GM12878 (cell line): ENCODE measurements around the gene NARF. TPM values are rescaled to one million over a fixed set of nuclear protein-coding genes. Genes with fewer than 3 reads are reported as not detected.

Source experiments
- ATAC-seq: fragments of 200-7000 bp; cut with Tn5 transposase; 3 replicates; pipeline ENCODE4 v1.9.1; 2020; ENCODE audit warnings: mild to moderate bottlenecking, moderate library complexity
- BruUV-seq: library from RNA; stranded (reverse); fragments of 400-500 nt; replicated peaks from 2 replicates; lab custom pipeline; 2021; lab: Mats Ljungman, UMichigan
- CTCF ChIA-PET: fragments of 300-600 bp; sonication (Branson Sonifier 250); formaldehyde crosslinking; extraction: SDS; loops from one replicate; lab custom pipeline; 2021; ENCODE audit warnings: inconsistent platforms; lab: Yijun Ruan, JAX
- POLR2A ChIA-PET: fragments of 350-600 bp; formaldehyde crosslinking; extraction: SDS; loops from one replicate; lab custom pipeline; 2021; ENCODE audit warnings: inconsistent platforms; lab: Charles Lee
- RAD21 ChIA-PET: fragments of 300-600 bp; sonication (Branson Sonifier 250); formaldehyde crosslinking; loops from one replicate; lab custom pipeline; 2023; ENCODE audit warnings: antibody characterized with exemption; ENCODE audit not compliant: unreplicated experiment; lab: Charles Lee
- SMC1A ChIA-PET: fragments of 300-600 bp; sonication (Branson Sonifier 250); formaldehyde crosslinking; loops from one replicate; lab custom pipeline; 2023; ENCODE audit not compliant: unreplicated experiment, uncharacterized antibody; lab: Charles Lee
- DNase-seq: peaks from one replicate; pipeline ENCODE4 v3.0.0-alpha.2; 2011; ENCODE audit warnings: low read depth, low spot score
- FAIRE-seq: peaks from 3 replicates; lab custom pipeline; 2011; peaks lifted over from hg19 to GRCh38; lab: Jason Lieb, UNC
- H2AFZ ChIP-seq: 2 replicates; pipeline ENCODE4 v1.6.0; 2011; ENCODE audit warnings: low read depth, low read length, control low read depth; ENCODE audit not compliant: control insufficient read depth
- H3K27ac ChIP-seq: 2 replicates; pipeline ENCODE4 v1.5.1; 2011; ENCODE audit warnings: control low read depth; ENCODE audit not compliant: control insufficient read depth, insufficient read depth
- H3K27me3 ChIP-seq, 2 experiments: replicated peaks in 1 of 2; 2 replicates each; pipeline versions ENCODE4 v1.6.0 to v1.6.1; 2011; ENCODE audit warnings: low read length in 1 of 2; ENCODE audit not compliant: control insufficient read depth in 2 of 2, insufficient read depth in 2 of 2
- H3K36me3 ChIP-seq, 2 experiments: 2 replicates each; pipeline ENCODE4 v1.5.1; 2011; ENCODE audit warnings: low read length in 1 of 2; ENCODE audit not compliant: control insufficient read depth in 2 of 2, insufficient read depth in 2 of 2
- H3K4me1 ChIP-seq: 2 replicates; pipeline ENCODE4 v1.6.1; 2011; ENCODE audit warnings: mild to moderate bottlenecking, low read length, moderate library complexity, mixed read lengths; ENCODE audit not compliant: control insufficient read depth, insufficient read depth
- H3K4me2 ChIP-seq: 2 replicates; pipeline ENCODE4 v1.6.0; 2011; ENCODE audit warnings: control low read depth; ENCODE audit not compliant: control insufficient read depth, insufficient read depth
- H3K4me3 ChIP-seq: fragments of 200-600 bp; sonication (generic); 2 replicates; pipeline ENCODE4 v1.5.1; 2016
- H3K79me2 ChIP-seq: 2 replicates; pipeline ENCODE4 v1.6.0; 2011; ENCODE audit warnings: low read length; ENCODE audit not compliant: control insufficient read depth, insufficient read depth
- H3K9ac ChIP-seq: 2 replicates; pipeline ENCODE4 v1.8.0; 2011; ENCODE audit warnings: low read length, control low read depth, mixed read lengths; ENCODE audit not compliant: control insufficient read depth, insufficient read depth
- H3K9me3 ChIP-seq: replicated peaks from 3 replicates; pipeline ENCODE4 v1.5.1; 2011; ENCODE audit warnings: mild to moderate bottlenecking, low read length; ENCODE audit not compliant: control insufficient read depth, insufficient read depth
- H4K20me1 ChIP-seq: 2 replicates; pipeline ENCODE4 v1.6.0; 2011; ENCODE audit not compliant: control insufficient read depth, insufficient read depth
- CREB1 ChIP-seq: IDR thresholded peaks from 2 replicates; pipeline ENCODE4 v1.6.1; 2012; ENCODE audit warnings: low read depth, mild to moderate bottlenecking, inconsistent platforms
- IKZF2 ChIP-seq, 2 experiments: fragments of 450-650 bp; IDR thresholded peaks; 2 replicates each; pipeline ENCODE4 v1.6.1; 2017; ENCODE audit warnings: mild to moderate bottlenecking in 2 of 2, moderate library complexity in 2 of 2
- KAT2A ChIP-seq: conservative IDR thresholded peaks from 2 replicates; pipeline ENCODE4 v1.6.1; 2011; ENCODE audit warnings: low read depth, low read length; ENCODE audit not compliant: control insufficient read depth
- MTA2 ChIP-seq: fragments of 450-650 bp; IDR thresholded peaks from 2 replicates; pipeline ENCODE4 v1.6.1; 2016; ENCODE audit warnings: low read depth, mild to moderate bottlenecking, moderate library complexity
- MXI1 ChIP-seq: fragments of 150-350 bp; IDR thresholded peaks from 2 replicates; pipeline ENCODE4 v1.6.1; 2011; ENCODE audit warnings: low read depth, mild to moderate bottlenecking, inconsistent platforms, low read length, improper control_type of control experiment
- NFXL1 ChIP-seq: fragments of 450-650 bp; IDR thresholded peaks from 2 replicates; pipeline ENCODE4 v1.6.1; 2017; ENCODE audit warnings: antibody characterized with exemption, mild to moderate bottlenecking, borderline replicate concordance
- POU2F2 ChIP-seq: IDR thresholded peaks from 3 replicates; pipeline ENCODE4 v1.6.1; 2011; ENCODE audit warnings: low read depth, mild to moderate bottlenecking, low read length, borderline replicate concordance
- RELA ChIP-seq: fragments of 450-650 bp; IDR thresholded peaks from 2 replicates; pipeline ENCODE4 v1.8.0; 2014; ENCODE audit warnings: borderline replicate concordance; ENCODE audit not compliant: partially characterized antibody
- SMAD5 ChIP-seq: IDR thresholded peaks from 2 replicates; pipeline ENCODE4 v1.6.1; 2016; ENCODE audit warnings: antibody characterized with exemption, low read depth
- SP1 ChIP-seq: IDR thresholded peaks from one replicate; pipeline ENCODE4 v1.6.1; 2011; ENCODE audit warnings: low read depth, low read length
- SPI1 ChIP-seq: IDR thresholded peaks from 2 replicates; pipeline ENCODE4 v1.6.1; 2011; ENCODE audit warnings: low read depth, mild to moderate bottlenecking, low read length, moderate library complexity, borderline replicate concordance; ENCODE audit not compliant: insufficient read depth
- SUPT20H ChIP-seq: IDR thresholded peaks from 2 replicates; pipeline ENCODE4 v1.6.1; 2011; ENCODE audit warnings: low read depth, mild to moderate bottlenecking, low read length, moderate library complexity, borderline replicate concordance; ENCODE audit not compliant: control insufficient read depth
- WGBS: methylation state at CpG from one replicate; pipeline ENCODE4 v1.1.6; 2016; ENCODE audit warnings: low lambda C conversion rate; ENCODE audit not compliant: insufficient replicate concordance, insufficient coverage; ENCODE audit errors: missing lambda C conversion rate; 5-methylcytosine and 5-hydroxymethylcytosine counted together
- in situ Hi-C: fragments of 300-500 bp; cut with MboI; formaldehyde crosslinking; loops from 9 replicates; pipeline ENCODE4 v1.14.3; 2018; ENCODE audit warnings: mixed read lengths
- intact Hi-C: fragments of 100-400 bp; cut with micrococcal nuclease; formaldehyde crosslinking; loops from one replicate; pipeline ENCODE4 v1.14.2; 2022; ENCODE audit not compliant: unreplicated experiment
- polyA plus RNA-seq, 11 experiments: library from polyadenylated mRNA; depleted of rRNA in 4 of 11; unstranded in 6 of 11; stranded (reverse) in 5 of 11; fragments of >200 nt; fragmentation: Nextera tagmentation in 4 of 11; fragmentation: Illumina TruSeq in 1 of 11; extraction: Ambion mirVana in 4 of 11; extraction: Trizol in 1 of 11; gene quantifications; 1 replicate in 1 of 11; 2 replicates in 10 of 11; pipeline versions ENCODE4 v1.2.1 to v1.2.3, GENCODE V29; 2011 to 2016; ENCODE audit warnings: inconsistent platforms in 2 of 11, missing spikeins in 2 of 11, low read depth in 1 of 11
- total RNA-seq, 4 experiments: library from RNA; depleted of rRNA in 3 of 4; stranded (reverse); fragments of >200 nt in 3 of 4; fragmentation: Illumina TruSeq in 1 of 4; extraction: Trizol in 1 of 4; gene quantifications; 2 replicates each; pipeline versions ENCODE4 v1.2.1 to v1.2.3, GENCODE V29; 2013 to 2021
- TF ChIP-seq, protein P1 (sequence below): fragments of 450-650 bp; IDR thresholded peaks from 2 replicates; pipeline ENCODE4 v1.6.1; 2017; ENCODE audit warnings: low read depth, mild to moderate bottlenecking, moderate library complexity
- TF ChIP-seq, protein P2 (sequence below): fragments of 450-650 bp; IDR thresholded peaks from 2 replicates; pipeline ENCODE4 v1.6.1; 2017; ENCODE audit warnings: mild to moderate bottlenecking

The NARF gene
- total and polyA plus RNA-seq, 10 of the 15 experiments (the other 5 are each of a cell fraction or from before 2014, with no cell fraction given) = 16.7 to 126 (median 47.5) TPM

DNA sequence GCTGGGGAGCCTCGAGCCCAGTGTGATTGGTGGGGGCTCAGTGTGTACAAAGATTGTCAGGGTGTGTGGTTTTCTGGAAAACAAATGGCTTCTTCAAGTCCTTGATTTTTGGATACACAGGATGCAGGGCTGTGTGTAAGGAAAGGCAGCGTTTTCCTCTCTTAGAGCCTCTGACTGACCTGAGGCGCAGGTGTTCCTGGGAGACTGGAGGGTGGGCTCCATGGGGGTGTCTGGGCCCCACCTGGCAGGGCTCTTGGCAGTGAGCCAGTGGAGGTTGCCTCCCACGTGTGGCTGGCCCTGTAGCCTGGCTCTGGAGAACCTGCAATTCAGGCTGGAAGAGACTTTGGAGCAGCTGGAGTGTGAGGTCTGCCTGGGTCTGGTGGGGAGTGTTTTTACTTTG is 66.0 kb downstream of the NARF start:
- Histone ChIP-seq H3K4me2 (peak overlapping the region; percentile 26), H4K20me1 (peaks cover 10% of the 10 kb centered on the region), H3K79me2 (peaks cover 82% of the 10 kb centered on the region), H2AFZ (no peak overlapping the region), H3K9ac (peak overlapping the region; percentile 14; the same call in 1 of the 2 replicates), H3K27me3 (no peaks in the 10 kb centered on the region), H3K4me3 (no peak overlapping the region), H3K4me1 (peaks cover 11% of the 10 kb centered on the region), H3K36me3 (peaks cover 0 to 12% of the 10 kb centered on the region in 2 experiments; a peak in 2 of 4 replicates), H3K9me3 (no peaks in the 10 kb centered on the region), H3K27ac (no peak overlapping the region)
- in situ Hi-C loops (no loop called here), intact Hi-C loops (no loop called here)
- ATAC-seq (no peak), FAIRE-seq (no peak), DNase-seq (no peak)
- ChIA-PET CTCF (interaction anchor here (0.9 to 3.3 kb wide), 2 partner anchors 12 to 27 kb away, joined by 3 to 19 read pairs; no protein-coding TSS in a partner anchor), SMC1A (interaction anchor here (3.4 kb wide), 1 partner anchor 11 kb away, joined by 17 read pairs; no protein-coding TSS in a partner anchor), RAD21 (no interaction called here), POLR2A (interaction anchor here (0.6 kb wide), 1 partner anchor 9 kb away, joined by 5 read pairs; no protein-coding TSS in a partner anchor)
- BruUV-seq = TSS peak; percentile 19
- 71% methylated on average over 4 of the region's 4 CpGs for WGBS
- no peak for TF ChIP-seq SP1
- no peak for TF ChIP-seq CREB1
- TF ChIP-seq MTA2 = no peak
- no peak for TF ChIP-seq MXI1
- TF ChIP-seq POU2F2 = no peak

DNA sequence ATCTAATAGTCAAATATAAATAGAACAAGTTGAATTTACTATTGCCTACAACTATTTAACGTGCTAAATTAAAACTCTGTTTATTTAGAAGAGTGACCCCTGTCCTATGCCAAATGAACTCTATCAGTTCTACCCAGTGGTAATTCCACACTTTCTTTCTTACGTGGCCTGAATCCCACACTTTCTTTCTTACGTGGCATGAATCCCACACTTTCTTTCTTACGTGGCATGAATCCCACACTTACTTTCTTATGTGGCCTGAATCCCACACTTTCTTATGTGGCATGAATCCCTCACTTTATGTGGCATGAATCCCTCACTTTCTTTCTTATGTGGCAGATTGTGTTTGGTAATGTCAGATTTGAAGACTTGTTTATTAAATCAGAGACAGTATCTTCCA is 67.2 kb downstream of the NARF start:
- H3K9ac ChIP-seq = no peak overlapping the region
- intact Hi-C loops = no loop called here
- H3K4me1 ChIP-seq = peaks cover 14% of the 10 kb centered on the region
- CTCF ChIA-PET = interaction anchor here (0.9 to 3.3 kb wide), 4 partner anchors 11 to 29 kb away, joined by 3 to 19 read pairs (median 5); no protein-coding TSS in a partner anchor
- POLR2A ChIA-PET = interaction anchor here (3.1 kb wide), 1 partner anchor 10 kb away, joined by 15 read pairs; no protein-coding TSS in a partner anchor
- in situ Hi-C loops = no loop called here
- H3K4me3 ChIP-seq = no peak overlapping the region
- H3K27ac ChIP-seq = no peak overlapping the region
- no peaks in the 10 kb centered on the region for H3K27me3 ChIP-seq
- no peak for DNase-seq
- SMC1A ChIA-PET = interaction anchor here (3.4 kb wide), 1 partner anchor 10 kb away, joined by 17 read pairs; no protein-coding TSS in a partner anchor
- no peak overlapping the region for H2AFZ ChIP-seq
- H3K36me3 ChIP-seq = peaks cover 0 to 12% of the 10 kb centered on the region in 2 experiments; a peak in 2 of 4 replicates
- H3K9me3 ChIP-seq = no peaks in the 10 kb centered on the region
- RAD21 ChIA-PET = no interaction called here
- FAIRE-seq = no peak
- H4K20me1 ChIP-seq = peaks cover 10% of the 10 kb centered on the region
- H3K4me2 ChIP-seq = no peak overlapping the region
- BruUV-seq = TSS peak; percentile 2
- peaks cover 84% of the 10 kb centered on the region for H3K79me2 ChIP-seq
- no peak for ATAC-seq
- 72% methylated on average over 4 of the region's 4 CpGs for WGBS
- TF ChIP-seq, protein P1, sequence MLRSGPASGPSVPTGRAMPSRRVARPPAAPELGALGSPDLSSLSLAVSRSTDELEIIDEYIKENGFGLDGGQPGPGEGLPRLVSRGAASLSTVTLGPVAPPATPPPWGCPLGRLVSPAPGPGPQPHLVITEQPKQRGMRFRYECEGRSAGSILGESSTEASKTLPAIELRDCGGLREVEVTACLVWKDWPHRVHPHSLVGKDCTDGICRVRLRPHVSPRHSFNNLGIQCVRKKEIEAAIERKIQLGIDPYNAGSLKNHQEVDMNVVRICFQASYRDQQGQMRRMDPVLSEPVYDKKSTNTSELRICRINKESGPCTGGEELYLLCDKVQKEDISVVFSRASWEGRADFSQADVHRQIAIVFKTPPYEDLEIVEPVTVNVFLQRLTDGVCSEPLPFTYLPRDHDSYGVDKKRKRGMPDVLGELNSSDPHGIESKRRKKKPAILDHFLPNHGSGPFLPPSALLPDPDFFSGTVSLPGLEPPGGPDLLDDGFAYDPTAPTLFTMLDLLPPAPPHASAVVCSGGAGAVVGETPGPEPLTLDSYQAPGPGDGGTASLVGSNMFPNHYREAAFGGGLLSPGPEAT = no peak
- TF ChIP-seq SUPT20H (no peak), NFXL1 (no peak), SMAD5 (no peak), IKZF2 (IDR thresholded peaks at IDR 0.05) (0 out of 4 replicates have a peak, but pooled peaks have one; percentile 26 to 28), RELA (no peak), KAT2A (no peak), SPI1 (no peak)
- TF ChIP-seq, protein P2, sequence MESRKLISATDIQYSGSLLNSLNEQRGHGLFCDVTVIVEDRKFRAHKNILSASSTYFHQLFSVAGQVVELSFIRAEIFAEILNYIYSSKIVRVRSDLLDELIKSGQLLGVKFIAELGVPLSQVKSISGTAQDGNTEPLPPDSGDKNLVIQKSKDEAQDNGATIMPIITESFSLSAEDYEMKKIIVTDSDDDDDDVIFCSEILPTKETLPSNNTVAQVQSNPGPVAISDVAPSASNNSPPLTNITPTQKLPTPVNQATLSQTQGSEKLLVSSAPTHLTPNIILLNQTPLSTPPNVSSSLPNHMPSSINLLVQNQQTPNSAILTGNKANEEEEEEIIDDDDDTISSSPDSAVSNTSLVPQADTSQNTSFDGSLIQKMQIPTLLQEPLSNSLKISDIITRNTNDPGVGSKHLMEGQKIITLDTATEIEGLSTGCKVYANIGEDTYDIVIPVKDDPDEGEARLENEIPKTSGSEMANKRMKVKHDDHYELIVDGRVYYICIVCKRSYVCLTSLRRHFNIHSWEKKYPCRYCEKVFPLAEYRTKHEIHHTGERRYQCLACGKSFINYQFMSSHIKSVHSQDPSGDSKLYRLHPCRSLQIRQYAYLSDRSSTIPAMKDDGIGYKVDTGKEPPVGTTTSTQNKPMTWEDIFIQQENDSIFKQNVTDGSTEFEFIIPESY = no peak
